Stimulated activated CD8-positive, alpha-beta memory T cell treated with anti-CD3 and anti-CD28 coated beads, Interleukin-4, amount 100 ng/mL, for 4 hours (primary cell): ENCODE data around the gene SIGLEC11.
"Not testable (repeated sequence)": the region's sequence is repeated elsewhere in the genome, so short reads cannot be mapped to it uniquely, and the experiment has no call there.

Source experiments
- DNase-seq, 2 donors: peaks; one replicate each; pipeline ENCODE4 v3.0.0-alpha.2; 2020; ENCODE audit warnings: low read depth in 2 of 2, low spot score in 1 of 2

SIGLEC11 gene, protein sequence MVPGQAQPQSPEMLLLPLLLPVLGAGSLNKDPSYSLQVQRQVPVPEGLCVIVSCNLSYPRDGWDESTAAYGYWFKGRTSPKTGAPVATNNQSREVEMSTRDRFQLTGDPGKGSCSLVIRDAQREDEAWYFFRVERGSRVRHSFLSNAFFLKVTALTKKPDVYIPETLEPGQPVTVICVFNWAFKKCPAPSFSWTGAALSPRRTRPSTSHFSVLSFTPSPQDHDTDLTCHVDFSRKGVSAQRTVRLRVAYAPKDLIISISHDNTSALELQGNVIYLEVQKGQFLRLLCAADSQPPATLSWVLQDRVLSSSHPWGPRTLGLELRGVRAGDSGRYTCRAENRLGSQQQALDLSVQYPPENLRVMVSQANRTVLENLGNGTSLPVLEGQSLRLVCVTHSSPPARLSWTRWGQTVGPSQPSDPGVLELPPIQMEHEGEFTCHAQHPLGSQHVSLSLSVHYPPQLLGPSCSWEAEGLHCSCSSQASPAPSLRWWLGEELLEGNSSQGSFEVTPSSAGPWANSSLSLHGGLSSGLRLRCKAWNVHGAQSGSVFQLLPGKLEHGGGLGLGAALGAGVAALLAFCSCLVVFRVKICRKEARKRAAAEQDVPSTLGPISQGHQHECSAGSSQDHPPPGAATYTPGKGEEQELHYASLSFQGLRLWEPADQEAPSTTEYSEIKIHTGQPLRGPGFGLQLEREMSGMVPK

GRCh38 chr19:49960980-49961379 is at the start of gene SIGLEC11:
SIGLEC11 (minus strand) TSS chr19:49961172; CDS start chr19:49961081, 91 bp downstream.
- not testable (repeated sequence) for DNase-seq

DNA sequence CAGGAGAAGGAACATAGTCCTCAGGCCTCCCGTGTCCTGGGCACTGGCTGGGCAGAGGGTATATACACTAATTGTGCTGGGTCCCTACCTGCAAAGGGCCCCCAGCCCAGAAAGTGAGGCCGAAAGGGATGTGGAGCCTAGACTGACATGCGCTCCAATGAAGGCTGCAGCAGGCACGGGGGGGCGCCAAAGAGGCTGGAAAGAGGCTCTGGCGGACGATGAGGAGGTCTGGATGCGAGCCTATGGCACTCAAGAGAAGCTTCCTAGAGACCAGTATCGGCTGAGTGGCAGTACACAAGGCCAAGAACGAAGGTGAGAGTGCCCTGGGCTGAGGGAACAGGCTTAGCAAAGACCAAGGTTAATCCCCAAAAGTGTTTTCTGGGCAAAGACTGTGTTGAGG is 47.6 kb upstream of the SIGLEC11 start:
- DNase-seq, result no peak

DNA sequence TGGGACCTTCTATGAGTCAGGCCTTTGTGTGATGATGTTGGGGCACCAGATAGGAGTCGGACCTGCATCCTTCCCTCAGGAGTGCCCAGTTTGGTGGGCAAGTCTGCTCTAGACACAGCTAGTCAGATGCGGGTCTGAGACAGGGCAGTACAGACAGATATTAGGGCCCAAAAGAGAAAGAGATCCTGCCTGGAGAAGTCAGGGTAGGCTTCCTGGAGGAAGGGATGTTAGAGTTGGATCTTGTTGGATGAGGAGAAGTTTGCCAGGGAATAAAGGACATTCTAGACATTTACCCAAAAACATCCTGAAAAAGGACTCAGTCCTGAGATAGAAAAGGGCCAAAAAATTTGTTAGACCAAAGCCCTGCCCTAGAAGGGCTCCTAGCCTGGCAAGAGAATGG is 47.0 kb upstream of the SIGLEC11 start:
- DNase-seq, result no peak

GRCh38 chr19:50007170-50007569 is 46.2 kb upstream of the SIGLEC11 start:
- no peak for DNase-seq

- no peak for DNase-seq
These were observed 44.5 kb upstream of the SIGLEC11 start for GRCh38 chr19:50005428-50005827.

GRCh38 chr19:50003810-50004419 is 42.9 kb upstream of the SIGLEC11 start:
- peak in 1 of 2 donors; percentile 21 for DNase-seq

GRCh38 chr19:50003254-50003788 is 42.3 kb upstream of the SIGLEC11 start:
- DNase-seq, result no peak

DNA sequence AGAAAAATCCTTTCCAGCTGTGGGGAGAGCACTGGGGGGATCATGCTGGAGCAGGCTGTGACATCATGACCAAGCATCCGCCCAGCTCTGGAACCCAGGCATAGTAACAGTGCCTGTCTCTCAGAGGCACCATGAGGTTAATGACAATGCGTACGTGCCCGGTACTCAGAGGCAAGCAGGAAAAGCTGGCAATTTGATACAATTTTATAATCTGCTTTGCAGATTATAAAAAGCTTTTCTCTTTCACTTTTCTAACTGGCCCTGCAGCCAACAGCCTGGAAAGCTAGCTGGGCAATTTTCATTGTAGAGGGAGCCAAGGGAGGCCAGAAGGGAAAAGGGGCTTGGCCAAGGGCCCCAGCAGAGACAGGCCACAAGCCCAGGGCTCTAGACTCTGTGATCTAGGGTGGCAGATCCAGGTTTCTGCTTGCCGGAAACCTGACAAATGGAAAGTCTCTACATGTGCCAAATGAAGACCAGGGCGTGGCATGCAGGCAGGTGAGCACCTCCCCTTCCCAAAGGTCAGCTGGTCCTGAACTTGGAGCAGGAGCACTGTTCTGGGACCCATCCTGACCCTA is 41.5 kb upstream of the SIGLEC11 start:
- no peak for DNase-seq

GRCh38 chr19:50001775-50002174 is 40.8 kb upstream of the SIGLEC11 start:
- DNase-seq, result no peak

- DNase-seq, result no peak
These were observed 40.0 kb upstream of the SIGLEC11 start for GRCh38 chr19:50000841-50001557.

- DNase-seq, result no peak
These were observed 39.3 kb upstream of the SIGLEC11 start for GRCh38 chr19:50000038-50000840.

- DNase-seq, result no peak
These were observed 38.5 kb upstream of the SIGLEC11 start for GRCh38 chr19:49999371-50000010.

- DNase-seq, result no peak
These were observed 36.7 kb upstream of the SIGLEC11 start for GRCh38 chr19:49997709-49998108.

DNA sequence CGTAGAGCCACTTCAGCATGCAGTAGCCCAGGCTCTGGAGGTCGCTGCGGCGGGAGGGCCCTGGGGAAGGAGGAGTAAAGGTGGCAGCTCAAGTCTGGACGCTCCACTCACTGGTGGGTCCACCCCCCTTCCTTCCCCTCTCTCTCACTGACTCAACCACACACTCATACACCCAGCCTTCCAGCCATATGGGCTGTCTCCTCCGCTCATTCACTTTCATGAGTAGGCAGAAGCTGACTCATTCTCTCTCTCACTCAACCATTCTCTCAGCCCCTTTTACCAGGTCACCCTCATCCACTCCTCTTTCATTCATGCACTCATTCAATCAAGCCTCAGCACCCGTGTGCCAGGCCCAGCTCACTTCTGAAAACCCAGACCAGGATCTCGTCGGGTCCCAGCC is 27.5 kb upstream of the SIGLEC11 start:
- no peak for DNase-seq

- DNase-seq, result no peak
These were observed 27.0 kb upstream of the SIGLEC11 start for GRCh38 chr19:49988007-49988406.

DNA sequence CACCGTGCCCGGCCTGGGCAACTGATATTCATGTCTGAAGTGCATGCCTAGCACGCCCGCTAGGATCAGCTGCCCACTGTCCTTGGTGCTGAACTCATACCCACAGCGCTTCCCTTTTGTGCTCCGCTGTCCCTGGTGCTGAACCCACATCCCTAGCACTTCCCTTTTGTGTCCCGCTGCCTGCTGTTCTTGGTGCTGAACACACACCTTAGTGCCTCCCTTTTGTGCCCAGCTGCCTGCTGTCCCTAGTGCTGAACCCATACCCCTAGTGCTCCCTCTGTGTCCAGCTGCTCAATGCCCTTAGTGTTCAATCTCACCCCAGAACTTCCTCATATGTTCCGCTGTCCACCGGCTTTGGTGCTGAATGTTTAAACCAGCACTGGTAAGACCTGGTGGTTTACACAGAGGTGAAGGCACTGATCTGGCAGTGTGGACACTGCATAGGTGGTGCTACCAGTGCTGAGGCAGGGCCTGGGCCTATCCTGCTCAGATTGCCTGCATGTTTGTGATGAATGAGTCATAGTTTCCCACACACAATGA is 26.3 kb upstream of the SIGLEC11 start:
- DNase-seq, result peak; percentile 24 to 31

DNA sequence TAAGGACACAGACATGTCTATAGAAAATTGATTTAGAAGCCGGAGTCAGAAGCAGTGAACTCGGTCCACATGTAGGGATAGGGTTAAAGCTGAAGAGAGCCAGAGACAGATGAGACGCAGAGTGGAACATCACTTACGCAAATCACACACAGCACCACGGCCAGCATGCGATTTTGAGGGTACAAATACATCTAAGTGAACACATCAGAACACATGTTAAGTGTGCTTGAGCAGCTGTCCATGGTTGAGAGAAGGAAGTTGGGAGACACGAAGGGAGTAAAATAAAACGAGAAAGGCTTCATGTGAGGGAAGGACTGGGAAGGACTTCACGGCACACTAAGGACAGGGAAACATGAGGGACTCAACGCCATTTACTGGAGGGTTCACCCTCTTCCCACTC is 25.4 kb upstream of the SIGLEC11 start:
- no peak for DNase-seq

DNA sequence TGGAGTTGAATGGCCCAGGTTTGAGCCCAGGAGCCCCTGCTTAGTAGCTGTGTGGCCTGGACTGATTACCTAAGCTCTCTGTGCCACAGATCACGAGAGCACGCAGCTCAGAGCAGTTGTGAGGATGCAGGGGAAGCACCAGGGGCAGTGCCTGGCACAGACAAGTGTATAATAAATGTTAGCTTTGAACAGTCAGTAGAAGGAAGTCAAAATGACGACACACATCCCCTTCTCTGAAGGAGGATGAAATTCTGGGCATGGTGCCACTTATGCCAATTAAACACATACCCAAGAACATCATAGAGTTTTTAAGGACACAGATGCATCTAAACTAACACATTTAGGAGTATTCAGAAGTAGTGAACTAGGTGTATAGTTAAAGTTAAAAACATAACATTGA is 24.9 kb upstream of the SIGLEC11 start:
- no peak for DNase-seq

GRCh38 chr19:49984491-49984890 is 23.5 kb upstream of the SIGLEC11 start:
- DNase-seq, result no peak
